GM23338 (cell line): ENCODE data around the gene ACAD9. TPM values are rescaled to one million over a fixed set of nuclear protein-coding genes. Genes with fewer than 3 reads are reported as not detected.

ENCODE experiments used
- ATAC-seq: fragments of 200-7000 bp; cut with Tn5 transposase; 3 replicates; pipeline ENCODE4 v1.9.1; 2020
- DNase-seq: peaks from one replicate; pipeline ENCODE4 v3.0.0-alpha.2; 2015; ENCODE audit warnings: low spot score
- H2AFZ ChIP-seq: fragments of 200-600 bp; sonication (generic); 2 replicates; pipeline ENCODE4 v1.8.0; 2016; ENCODE audit warnings: antibody characterized with exemption, mild to moderate bottlenecking, moderate library complexity
- H3F3A ChIP-seq: fragments of 200-600 bp; sonication (generic); replicated peaks from 2 replicates; pipeline ENCODE4 v1.8.0; 2017; ENCODE audit warnings: antibody characterized with exemption, mixed run types, low read depth
- H3K27ac ChIP-seq: fragments of 200-600 bp; sonication (generic); 2 replicates; pipeline ENCODE4 v1.6.1; 2016; ENCODE audit warnings: low read depth
- H3K27me3 ChIP-seq: fragments of 200-600 bp; sonication (generic); 2 replicates; pipeline ENCODE4 v1.8.0; 2016; ENCODE audit warnings: mild to moderate bottlenecking, mixed run types, moderate library complexity; ENCODE audit not compliant: insufficient read depth
- H3K36me3 ChIP-seq: fragments of 200-600 bp; sonication (generic); 2 replicates; pipeline ENCODE4 v1.8.0; 2016; ENCODE audit warnings: mild to moderate bottlenecking; ENCODE audit not compliant: insufficient read depth
- H3K4me1 ChIP-seq: fragments of 200-600 bp; sonication (generic); 2 replicates; pipeline ENCODE4 v1.8.0; 2016; ENCODE audit warnings: mild to moderate bottlenecking, moderate library complexity; ENCODE audit not compliant: insufficient read depth
- H3K4me2 ChIP-seq: fragments of 200-600 bp; sonication (generic); 2 replicates; pipeline ENCODE4 v1.7.1; 2017; ENCODE audit warnings: mixed run types
- H3K4me3 ChIP-seq: fragments of 200-600 bp; sonication (generic); 2 replicates; pipeline ENCODE4 v1.6.1; 2016; ENCODE audit warnings: mixed run types
- H3K79me2 ChIP-seq: fragments of 200-600 bp; sonication (generic); replicated peaks from 2 replicates; pipeline ENCODE4 v1.8.0; 2017; ENCODE audit warnings: mild to moderate bottlenecking; ENCODE audit not compliant: insufficient read depth
- H3K9me2 ChIP-seq: fragments of 200-600 bp; sonication (generic); 2 replicates; pipeline ENCODE4 v1.8.0; 2017; ENCODE audit not compliant: insufficient read depth
- H4K20me1 ChIP-seq: fragments of 200-600 bp; sonication (generic); replicated peaks from 2 replicates; pipeline ENCODE4 v1.8.0; 2017; ENCODE audit warnings: mild to moderate bottlenecking; ENCODE audit not compliant: insufficient read depth
- H3K27ac Mint-ChIP-seq: 2 replicates; pipeline ENCODE4 v1.8.0; 2020; ENCODE audit warnings: inconsistent platforms, mild to moderate bottlenecking, moderate library complexity, mixed read lengths
- H3K27me3 Mint-ChIP-seq: 3 replicates; pipeline ENCODE4 v1.8.0; 2022; ENCODE audit warnings: low read depth, mild to moderate bottlenecking, moderate library complexity, mixed read lengths, inconsistent platforms; ENCODE audit not compliant: insufficient read depth, poor library complexity
- H3K36me3 Mint-ChIP-seq: 3 replicates; pipeline ENCODE4 v1.8.0; 2021; ENCODE audit warnings: low read depth, mild to moderate bottlenecking, inconsistent platforms, moderate library complexity, mixed read lengths
- H3K4me1 Mint-ChIP-seq: 3 replicates; pipeline ENCODE4 v1.8.0; 2020; ENCODE audit warnings: mild to moderate bottlenecking, inconsistent platforms, mixed read lengths
- H3K4me3 Mint-ChIP-seq: 3 replicates; pipeline ENCODE4 v1.8.0; 2021; ENCODE audit warnings: moderate library complexity, mild to moderate bottlenecking, inconsistent platforms, mixed read lengths
- H3K9me3 Mint-ChIP-seq: 3 replicates; pipeline ENCODE4 v1.8.0; 2020; ENCODE audit warnings: moderate library complexity, mild to moderate bottlenecking, inconsistent platforms, mixed read lengths
- CREB1 ChIP-seq: fragments of 250-450 bp; sonication (Bioruptor Pico); IDR thresholded peaks from 2 replicates; pipeline ENCODE4 v1.5.0; 2020; ENCODE audit warnings: low read depth, mild to moderate bottlenecking, moderate library complexity
- ETS1 ChIP-seq: IDR thresholded peaks from 2 replicates; pipeline ENCODE4 v1.6.1; 2016; ENCODE audit warnings: antibody characterized with exemption
- EZH2 ChIP-seq: fragments of 200-600 bp; sonication (generic); IDR thresholded peaks from one replicate; pipeline ENCODE4 v1.8.0; 2017; ENCODE audit warnings: antibody characterized with exemption, mild to moderate bottlenecking, low read depth; ENCODE audit not compliant: unreplicated experiment
- EZH2phosphoT487 ChIP-seq: fragments of 200-600 bp; sonication (generic); IDR thresholded peaks from one replicate; pipeline ENCODE4 v1.8.1; 2018; ENCODE audit warnings: antibody characterized with exemption; ENCODE audit not compliant: unreplicated experiment
- JUNB ChIP-seq: IDR thresholded peaks from one replicate; pipeline ENCODE4 v1.6.1; 2016; ENCODE audit warnings: antibody characterized with exemption; ENCODE audit not compliant: unreplicated experiment
- NANOG ChIP-seq: IDR thresholded peaks from 2 replicates; pipeline ENCODE4 v1.6.1; 2016; ENCODE audit warnings: antibody characterized with exemption, borderline replicate concordance
- POLR2AphosphoS5 ChIP-seq: IDR thresholded peaks from 2 replicates; pipeline ENCODE4 v1.6.1; 2016; ENCODE audit warnings: antibody characterized with exemption, low read depth
- STAT1 ChIP-seq: IDR thresholded peaks from one replicate; pipeline ENCODE4 v1.6.1; 2016; ENCODE audit warnings: antibody characterized with exemption; ENCODE audit not compliant: unreplicated experiment
- ZNF114 ChIP-seq: fragments of 250-450 bp; sonication (Bioruptor Pico); IDR thresholded peaks from 2 replicates; pipeline ENCODE4 v1.5.0; 2020; ENCODE audit warnings: mild to moderate bottlenecking, moderate library complexity
- ZNF331 ChIP-seq: fragments of 250-450 bp; sonication (Bioruptor Pico); IDR thresholded peaks from 2 replicates; pipeline ENCODE4 v1.5.0; 2020; ENCODE audit warnings: low read depth, mild to moderate bottlenecking, moderate library complexity
- polyA plus RNA-seq: library from polyadenylated mRNA; unstranded; fragments of >200 nt; fragmentation: Nextera tagmentation; extraction: Ambion mirVana; gene quantifications from 2 replicates; pipeline ENCODE4 v1.2.1, GENCODE V29; 2016
- total RNA-seq: library from RNA; depleted of rRNA; stranded (reverse); fragments of >200 nt; shearing (Covaris generic); gene quantifications from 2 replicates; pipeline ENCODE4 v1.2.3, GENCODE V29; 2014
- TF ChIP-seq, protein P1 (sequence below): fragments of 250-450 bp; sonication (Bioruptor Pico); IDR thresholded peaks from 2 replicates; pipeline ENCODE4 v1.5.0; 2020; ENCODE audit warnings: mild to moderate bottlenecking, moderate library complexity
- TF ChIP-seq, protein P2 (sequence below): IDR thresholded peaks from one replicate; pipeline ENCODE4 v1.6.1; 2018; ENCODE audit warnings: antibody characterized with exemption; ENCODE audit not compliant: unreplicated experiment
- TF ChIP-seq, protein P3 (sequence below), 2 experiments: fragments of 200-600 bp in 1 of 2; sonication (generic) in 1 of 2; conservative IDR thresholded peaks; 2 replicates each; pipeline versions ENCODE4 v1.5.1 to v1.6.1; 2016 to 2017; ENCODE audit warnings: antibody characterized with exemption in 2 of 2, low read depth in 2 of 2, mild to moderate bottlenecking in 2 of 2, moderate library complexity in 1 of 2

Gene ACAD9
- total and polyA plus RNA-seq, 2 experiments from 2014 or later = 21.2 to 36.4 TPM

DNA sequence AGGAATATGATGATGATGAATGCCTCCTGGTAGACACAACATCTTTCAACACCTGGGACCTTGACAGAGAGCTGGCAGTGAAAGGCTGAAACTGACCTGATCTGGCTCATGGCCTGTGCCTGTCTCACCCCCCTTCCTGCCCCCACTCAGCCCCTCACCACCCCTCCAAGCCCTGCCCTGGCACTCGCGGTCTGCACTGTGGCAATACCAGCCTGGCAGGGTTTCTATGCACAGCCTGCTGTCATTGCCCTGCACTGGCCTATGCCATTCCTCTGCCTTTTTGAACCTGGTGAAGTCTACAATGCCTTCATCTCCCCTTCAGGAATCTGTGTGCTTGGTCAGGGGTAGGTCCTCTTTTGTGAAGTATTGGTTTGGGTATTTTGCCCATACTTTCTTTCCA lies 56.5 kb downstream of the ACAD9 start:
- Mint-ChIP-seq H3K9me3 (no peaks in the 10 kb centered on the region), H3K27ac (no peak overlapping the region), H3K4me1 (no peaks in the 10 kb centered on the region), H3K36me3 (no peaks in the 10 kb centered on the region), H3K4me3 (no peak overlapping the region), H3K27me3 (peaks cover 4% of the 10 kb centered on the region)
- ATAC-seq = no peak
- H3K4me2 ChIP-seq = no peak overlapping the region
- no peaks in the 10 kb centered on the region for H3K36me3 ChIP-seq
- H3K27ac ChIP-seq = no peak overlapping the region
- H3K4me3 ChIP-seq = no peak overlapping the region
- no peaks in the 10 kb centered on the region for H3K27me3 ChIP-seq
- no peaks in the 10 kb centered on the region for H3F3A ChIP-seq
- H3K9me2 ChIP-seq = no peaks in the 10 kb centered on the region
- H2AFZ ChIP-seq = no peak overlapping the region
- H3K79me2 ChIP-seq = no peaks in the 10 kb centered on the region
- no peaks in the 10 kb centered on the region for H3K4me1 ChIP-seq
- no peaks in the 10 kb centered on the region for H4K20me1 ChIP-seq
- TF ChIP-seq EZH2phosphoT487 (no peak), STAT1 (no peak), ZNF331 (CRISPR knock-in tag) (no peak), ZNF114 (CRISPR knock-in tag) (no peak), ETS1 (no peak), POLR2AphosphoS5 (no peak), EZH2 (no peak), JUNB (no peak), CREB1 (CRISPR knock-in tag) (no peak), NANOG (no peak)
- TF ChIP-seq, protein P1, sequence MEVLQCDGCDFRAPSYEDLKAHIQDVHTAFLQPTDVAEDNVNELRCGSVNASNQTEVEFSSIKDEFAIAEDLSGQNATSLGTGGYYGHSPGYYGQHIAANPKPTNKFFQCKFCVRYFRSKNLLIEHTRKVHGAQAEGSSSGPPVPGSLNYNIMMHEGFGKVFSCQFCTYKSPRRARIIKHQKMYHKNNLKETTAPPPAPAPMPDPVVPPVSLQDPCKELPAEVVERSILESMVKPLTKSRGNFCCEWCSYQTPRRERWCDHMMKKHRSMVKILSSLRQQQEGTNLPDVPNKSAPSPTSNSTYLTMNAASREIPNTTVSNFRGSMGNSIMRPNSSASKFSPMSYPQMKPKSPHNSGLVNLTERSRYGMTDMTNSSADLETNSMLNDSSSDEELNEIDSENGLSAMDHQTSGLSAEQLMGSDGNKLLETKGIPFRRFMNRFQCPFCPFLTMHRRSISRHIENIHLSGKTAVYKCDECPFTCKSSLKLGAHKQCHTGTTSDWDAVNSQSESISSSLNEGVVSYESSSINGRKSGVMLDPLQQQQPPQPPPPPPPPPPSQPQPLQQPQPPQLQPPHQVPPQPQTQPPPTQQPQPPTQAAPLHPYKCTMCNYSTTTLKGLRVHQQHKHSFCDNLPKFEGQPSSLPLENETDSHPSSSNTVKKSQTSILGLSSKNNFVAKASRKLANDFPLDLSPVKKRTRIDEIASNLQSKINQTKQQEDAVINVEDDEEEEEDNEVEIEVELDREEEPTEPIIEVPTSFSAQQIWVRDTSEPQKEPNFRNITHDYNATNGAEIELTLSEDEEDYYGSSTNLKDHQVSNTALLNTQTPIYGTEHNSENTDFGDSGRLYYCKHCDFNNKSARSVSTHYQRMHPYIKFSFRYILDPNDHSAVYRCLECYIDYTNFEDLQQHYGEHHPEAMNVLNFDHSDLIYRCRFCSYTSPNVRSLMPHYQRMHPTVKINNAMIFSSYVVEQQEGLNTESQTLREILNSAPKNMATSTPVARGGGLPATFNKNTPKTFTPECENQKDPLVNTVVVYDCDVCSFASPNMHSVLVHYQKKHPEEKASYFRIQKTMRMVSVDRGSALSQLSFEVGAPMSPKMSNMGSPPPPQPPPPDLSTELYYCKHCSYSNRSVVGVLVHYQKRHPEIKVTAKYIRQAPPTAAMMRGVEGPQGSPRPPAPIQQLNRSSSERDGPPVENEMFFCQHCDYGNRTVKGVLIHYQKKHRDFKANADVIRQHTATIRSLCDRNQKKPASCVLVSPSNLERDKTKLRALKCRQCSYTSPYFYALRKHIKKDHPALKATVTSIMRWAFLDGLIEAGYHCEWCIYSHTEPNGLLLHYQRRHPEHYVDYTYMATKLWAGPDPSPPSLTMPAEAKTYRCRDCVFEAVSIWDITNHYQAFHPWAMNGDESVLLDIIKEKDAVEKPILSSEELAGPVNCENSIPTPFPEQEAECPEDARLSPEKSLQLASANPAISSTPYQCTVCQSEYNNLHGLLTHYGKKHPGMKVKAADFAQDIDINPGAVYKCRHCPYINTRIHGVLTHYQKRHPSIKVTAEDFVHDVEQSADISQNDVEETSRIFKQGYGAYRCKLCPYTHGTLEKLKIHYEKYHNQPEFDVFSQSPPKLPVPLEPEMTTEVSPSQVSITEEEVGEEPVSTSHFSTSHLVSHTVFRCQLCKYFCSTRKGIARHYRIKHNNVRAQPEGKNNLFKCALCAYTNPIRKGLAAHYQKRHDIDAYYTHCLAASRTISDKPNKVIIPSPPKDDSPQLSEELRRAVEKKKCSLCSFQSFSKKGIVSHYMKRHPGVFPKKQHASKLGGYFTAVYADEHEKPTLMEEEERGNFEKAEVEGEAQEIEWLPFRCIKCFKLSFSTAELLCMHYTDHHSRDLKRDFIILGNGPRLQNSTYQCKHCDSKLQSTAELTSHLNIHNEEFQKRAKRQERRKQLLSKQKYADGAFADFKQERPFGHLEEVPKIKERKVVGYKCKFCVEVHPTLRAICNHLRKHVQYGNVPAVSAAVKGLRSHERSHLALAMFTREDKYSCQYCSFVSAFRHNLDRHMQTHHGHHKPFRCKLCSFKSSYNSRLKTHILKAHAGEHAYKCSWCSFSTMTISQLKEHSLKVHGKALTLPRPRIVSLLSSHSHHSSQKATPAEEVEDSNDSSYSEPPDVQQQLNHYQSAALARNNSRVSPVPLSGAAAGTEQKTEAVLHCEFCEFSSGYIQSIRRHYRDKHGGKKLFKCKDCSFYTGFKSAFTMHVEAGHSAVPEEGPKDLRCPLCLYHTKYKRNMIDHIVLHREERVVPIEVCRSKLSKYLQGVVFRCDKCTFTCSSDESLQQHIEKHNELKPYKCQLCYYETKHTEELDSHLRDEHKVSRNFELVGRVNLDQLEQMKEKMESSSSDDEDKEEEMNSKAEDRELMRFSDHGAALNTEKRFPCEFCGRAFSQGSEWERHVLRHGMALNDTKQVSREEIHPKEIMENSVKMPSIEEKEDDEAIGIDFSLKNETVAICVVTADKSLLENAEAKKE (CRISPR knock-in tag) = no peak
- TF ChIP-seq, protein P2, sequence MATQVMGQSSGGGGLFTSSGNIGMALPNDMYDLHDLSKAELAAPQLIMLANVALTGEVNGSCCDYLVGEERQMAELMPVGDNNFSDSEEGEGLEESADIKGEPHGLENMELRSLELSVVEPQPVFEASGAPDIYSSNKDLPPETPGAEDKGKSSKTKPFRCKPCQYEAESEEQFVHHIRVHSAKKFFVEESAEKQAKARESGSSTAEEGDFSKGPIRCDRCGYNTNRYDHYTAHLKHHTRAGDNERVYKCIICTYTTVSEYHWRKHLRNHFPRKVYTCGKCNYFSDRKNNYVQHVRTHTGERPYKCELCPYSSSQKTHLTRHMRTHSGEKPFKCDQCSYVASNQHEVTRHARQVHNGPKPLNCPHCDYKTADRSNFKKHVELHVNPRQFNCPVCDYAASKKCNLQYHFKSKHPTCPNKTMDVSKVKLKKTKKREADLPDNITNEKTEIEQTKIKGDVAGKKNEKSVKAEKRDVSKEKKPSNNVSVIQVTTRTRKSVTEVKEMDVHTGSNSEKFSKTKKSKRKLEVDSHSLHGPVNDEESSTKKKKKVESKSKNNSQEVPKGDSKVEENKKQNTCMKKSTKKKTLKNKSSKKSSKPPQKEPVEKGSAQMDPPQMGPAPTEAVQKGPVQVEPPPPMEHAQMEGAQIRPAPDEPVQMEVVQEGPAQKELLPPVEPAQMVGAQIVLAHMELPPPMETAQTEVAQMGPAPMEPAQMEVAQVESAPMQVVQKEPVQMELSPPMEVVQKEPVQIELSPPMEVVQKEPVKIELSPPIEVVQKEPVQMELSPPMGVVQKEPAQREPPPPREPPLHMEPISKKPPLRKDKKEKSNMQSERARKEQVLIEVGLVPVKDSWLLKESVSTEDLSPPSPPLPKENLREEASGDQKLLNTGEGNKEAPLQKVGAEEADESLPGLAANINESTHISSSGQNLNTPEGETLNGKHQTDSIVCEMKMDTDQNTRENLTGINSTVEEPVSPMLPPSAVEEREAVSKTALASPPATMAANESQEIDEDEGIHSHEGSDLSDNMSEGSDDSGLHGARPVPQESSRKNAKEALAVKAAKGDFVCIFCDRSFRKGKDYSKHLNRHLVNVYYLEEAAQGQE = no peak
- TF ChIP-seq, protein P3, sequence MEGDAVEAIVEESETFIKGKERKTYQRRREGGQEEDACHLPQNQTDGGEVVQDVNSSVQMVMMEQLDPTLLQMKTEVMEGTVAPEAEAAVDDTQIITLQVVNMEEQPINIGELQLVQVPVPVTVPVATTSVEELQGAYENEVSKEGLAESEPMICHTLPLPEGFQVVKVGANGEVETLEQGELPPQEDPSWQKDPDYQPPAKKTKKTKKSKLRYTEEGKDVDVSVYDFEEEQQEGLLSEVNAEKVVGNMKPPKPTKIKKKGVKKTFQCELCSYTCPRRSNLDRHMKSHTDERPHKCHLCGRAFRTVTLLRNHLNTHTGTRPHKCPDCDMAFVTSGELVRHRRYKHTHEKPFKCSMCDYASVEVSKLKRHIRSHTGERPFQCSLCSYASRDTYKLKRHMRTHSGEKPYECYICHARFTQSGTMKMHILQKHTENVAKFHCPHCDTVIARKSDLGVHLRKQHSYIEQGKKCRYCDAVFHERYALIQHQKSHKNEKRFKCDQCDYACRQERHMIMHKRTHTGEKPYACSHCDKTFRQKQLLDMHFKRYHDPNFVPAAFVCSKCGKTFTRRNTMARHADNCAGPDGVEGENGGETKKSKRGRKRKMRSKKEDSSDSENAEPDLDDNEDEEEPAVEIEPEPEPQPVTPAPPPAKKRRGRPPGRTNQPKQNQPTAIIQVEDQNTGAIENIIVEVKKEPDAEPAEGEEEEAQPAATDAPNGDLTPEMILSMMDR (conservative IDR thresholded peaks at IDR 0.05; ENCODE audit: low read depth in 2 of 2) = no peak
- DNase-seq = no peak
